ENCODE results near the gene CD99.

DNA sequence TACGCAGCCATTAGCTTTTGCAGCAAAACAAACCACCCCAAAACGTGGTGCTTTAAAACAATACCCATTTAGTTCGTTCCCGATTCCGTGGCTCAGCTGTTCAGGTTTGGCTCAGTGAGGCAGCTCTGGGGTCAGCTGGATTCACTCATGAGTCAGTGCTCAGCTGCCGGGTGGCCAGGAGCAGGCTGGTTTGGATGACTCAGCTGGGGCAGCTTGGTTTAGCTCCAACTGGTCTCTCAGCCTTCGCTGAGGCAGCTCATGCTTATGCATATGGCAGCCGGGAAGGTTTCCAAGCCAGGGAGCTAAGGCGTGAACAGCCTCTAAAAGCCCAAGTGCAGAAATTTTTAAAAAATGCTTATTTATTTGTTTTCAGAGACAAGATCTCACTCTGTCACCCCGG is 13.3 kb upstream of the CD99 start:
- TF ChIP-seq CTCF (IDR thresholded peaks at IDR 0.05) = no peak
- TF ChIP-seq ELF4 (CRISPR knock-in tag; IDR thresholded peaks at IDR 0.05; ENCODE audit: low read depth) = no peak

All from WTC11 (cell line).